ENCODE measurements around the gene RPH3AL.

- no peak for TF ChIP-seq POLR2A (IDR thresholded peaks at IDR 0.05)
- no peak for TF ChIP-seq CTCF (IDR thresholded peaks at IDR 0.05)
Measured at GRCh38 chr17:381516-381915, 28.9 kb upstream of the RPH3AL start.

All from tibial nerve (tissue), 3 donors.